ENCODE results near the gene TH. TPM values are rescaled to one million over a fixed set of nuclear protein-coding genes. Genes with fewer than 3 reads are reported as not detected.

Gene TH
- total and polyA plus RNA-seq, 2 of the 4 experiments (the other 2 are of a cell fraction), result 0.10 TPM; not detected in 1

- no peak overlapping the region for H2AFZ ChIP-seq (replicated peaks; ENCODE audit: low read length, poor library complexity)
- H3K14ac ChIP-seq (replicated peaks; ENCODE audit: low read depth, low read length), result no peak overlapping the region
- WGBS, 2 experiments (ENCODE audit: extremely low coverage in 2 of 2, insufficient read length in 1 of 2), result no CpG with 5 or more reads among the region's 11 CpGs
- POLR2A ChIA-PET (ENCODE audit: unreplicated experiment), result no interaction called here
- BruUV-seq (replicated peaks), result no TSS peak
- no peaks in the 10 kb centered on the region for H3K4me1 ChIP-seq (ENCODE audit: control insufficient read depth, insufficient read depth, low read length)
- no peak overlapping the region for H3K9ac ChIP-seq (ENCODE audit: low read depth, low read length)
- intact Hi-C loops (cut with micrococcal nuclease), result no loop called here
- H2BK20ac ChIP-seq (ENCODE audit: low read depth, low read length), result no peak overlapping the region
- H4K20me1 ChIP-seq (ENCODE audit: insufficient read depth, low read length), result no peaks in the 10 kb centered on the region
- H2BK15ac ChIP-seq (ENCODE audit: low read depth, low read length), result no peak overlapping the region
- no peaks in the 10 kb centered on the region for H3K9me3 ChIP-seq (ENCODE audit: control insufficient read depth, insufficient read depth, low read length)
- H3K79me1 ChIP-seq (ENCODE audit: low read depth in 1 of 2, low read length in 2 of 2), result no peaks in the 10 kb centered on the region
- H3K56ac ChIP-seq (ENCODE audit: extremely low read depth, insufficient read depth, low read length), result no peak overlapping the region
- DNase-seq, result no peak
- no peak overlapping the region for H3K4me2 ChIP-seq (ENCODE audit: low read depth, low read length)
- no peaks in the 10 kb centered on the region for H3K36me3 ChIP-seq (ENCODE audit: control insufficient read depth, insufficient read depth, low read length)
- no peak overlapping the region for H4K8ac ChIP-seq (ENCODE audit: low read depth in 2 of 2, low read length in 2 of 2)
- H3K4ac ChIP-seq (ENCODE audit: low read depth, low read length), result no peak overlapping the region
- no peak overlapping the region for H3K18ac ChIP-seq (ENCODE audit: low read depth, low read length)
- no peak overlapping the region for H4K91ac ChIP-seq (ENCODE audit: insufficient read depth, low read depth, low read length)
- no peak overlapping the region for H2BK120ac ChIP-seq (ENCODE audit: low read depth, low read length)
- H3K9me1 ChIP-seq (ENCODE audit: insufficient read depth, low read length), result peaks cover 6% of the 10 kb centered on the region
- no peak overlapping the region for H2BK5ac ChIP-seq (ENCODE audit: low read depth, low read length, poor library complexity, severe bottlenecking)
- H2AK5ac ChIP-seq (ENCODE audit: low read depth, low read length), result no peak overlapping the region
- dilution Hi-C loops (cut with HindIII; ENCODE audit: low sequenced_read_pairs, unreplicated experiment), result no loop called here
- no peak overlapping the region for H2AK9ac ChIP-seq (replicated peaks; ENCODE audit: low read depth, low read length, poor library complexity)
- no peak overlapping the region for H3K27ac ChIP-seq (ENCODE audit: insufficient read depth, low read length)
- CTCF ChIA-PET, result no interaction called here
- H3K27me3 ChIP-seq (ENCODE audit: control insufficient read depth, insufficient read depth, low read length), result peaks cover 17% of the 10 kb centered on the region
- no peak overlapping the region for H3K4me3 ChIP-seq (ENCODE audit: insufficient read depth, low read depth, low read length)
- no peak overlapping the region for H3K23ac ChIP-seq (ENCODE audit: low read depth, low read length)
- TF ChIP-seq NFE2L2 (IDR thresholded peaks at IDR 0.05; ENCODE audit: low read depth, low read length), result no peak
- no peak for TF ChIP-seq MAFK (IDR thresholded peaks at IDR 0.05; ENCODE audit: low read depth, low read length)
- no peak for TF ChIP-seq CTCF (conservative IDR thresholded peaks at IDR 0.05; ENCODE audit: low read depth, low read length)
- TF ChIP-seq BHLHE40 (IDR thresholded peaks at IDR 0.05; ENCODE audit: low read depth, low read length), result no peak
- TF ChIP-seq MAZ (IDR thresholded peaks at IDR 0.05; ENCODE audit: borderline replicate concordance, low read depth, low read length), result no peak
- TF ChIP-seq CHD1 (IDR thresholded peaks at IDR 0.05; ENCODE audit: low read depth, low read length), result no peak
- TF ChIP-seq RFX5 (IDR thresholded peaks at IDR 0.05; ENCODE audit: low read depth, low read length), result no peak
- no peak for TF ChIP-seq ELK1 (IDR thresholded peaks at IDR 0.05; ENCODE audit: borderline replicate concordance, low read depth, low read length)
- TF ChIP-seq FOS (IDR thresholded peaks at IDR 0.05; ENCODE audit: low read depth, low read length), result no peak
- TF ChIP-seq CEBPB (IDR thresholded peaks at IDR 0.05; ENCODE audit: low read depth, low read length), result no peak
- in situ Hi-C loops (cut with MboI; ENCODE audit: low sequenced_read_pairs), result loop anchor here (25.0 kb wide), 1 partner anchor 706 kb away; the partner anchor contains the start of gene CDKN1C
- no peak overlapping the region for H4K5ac ChIP-seq (ENCODE audit: low read depth, low read length)
- no peak for ATAC-seq (ENCODE audit: low read depth)
These were observed 9.3 kb upstream of the TH start for GRCh38 chr11:2180789-2181370.
